Forelimb muscle (tissue), 1 donor: ENCODE results near the gene DIP2B. TPM values are rescaled to one million over a fixed set of nuclear protein-coding genes. Genes with fewer than 3 reads are reported as not detected.

Experiments
- DNase-seq: peaks from one replicate; pipeline ENCODE4 v3.0.0-alpha.2; 2013; ENCODE audit warnings: low read depth
- polyA plus RNA-seq: library from polyadenylated mRNA; unstranded; fragments of 120-200 nt; gene quantifications from one replicate; pipeline ENCODE4 v1.2.1, GENCODE V29; 2013; ENCODE audit not compliant: insufficient read length

The DIP2B gene
- polyA plus RNA-seq, 1 donor = 15.2 TPM

GRCh38 chr12:50611021-50611744 is 106.4 kb downstream of the DIP2B start:
- DNase-seq = no peak

GRCh38 chr12:50612882-50613281 is 108.1 kb downstream of the DIP2B start:
- no peak for DNase-seq

- DNase-seq = no peak
These were observed 108.7 kb downstream of the DIP2B start for GRCh38 chr12:50613463-50613862.

GRCh38 chr12:50614167-50614759 is 109.5 kb downstream of the DIP2B start:
- no peak for DNase-seq

GRCh38 chr12:50615145-50615906 is 110.5 kb downstream of the DIP2B start:
- DNase-seq = no peak

DNA sequence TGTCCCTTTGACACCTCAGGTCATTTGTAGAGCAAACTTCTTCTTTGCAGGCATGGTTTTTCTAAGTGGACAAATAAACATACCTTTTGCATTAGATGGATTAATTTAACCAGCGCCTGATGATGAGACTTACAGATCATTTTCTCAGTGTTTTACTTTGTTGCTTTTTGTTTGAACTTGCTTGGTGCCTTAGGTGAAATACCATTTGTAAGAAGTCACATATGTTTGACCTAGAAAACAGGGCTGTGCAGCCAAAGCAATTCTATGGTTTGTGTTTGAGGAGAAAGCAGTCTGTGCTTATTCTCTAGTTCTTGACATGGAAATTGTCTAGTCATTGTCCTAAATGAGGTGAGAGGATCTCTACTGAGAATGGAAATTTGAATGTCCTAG is 111.1 kb downstream of the DIP2B start:
- no peak for DNase-seq

DNA sequence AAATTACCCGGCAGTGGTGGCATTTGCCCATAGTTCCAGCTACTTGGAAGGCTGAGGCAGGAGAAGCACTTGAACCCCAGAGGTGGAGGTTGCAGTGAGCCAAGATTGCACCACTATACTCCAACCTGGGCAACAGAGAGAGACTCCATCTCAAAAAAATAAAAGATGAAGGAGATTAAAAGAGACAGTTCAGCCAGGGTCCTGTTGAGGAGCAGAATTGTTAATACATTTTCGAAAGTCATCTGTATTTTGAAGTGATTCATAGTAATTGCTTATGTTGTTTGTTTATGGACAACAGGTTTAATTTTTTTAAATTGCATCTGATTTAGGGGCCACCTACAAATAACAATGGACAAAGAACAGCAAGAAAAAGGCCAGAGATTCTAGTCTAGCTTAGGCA is 112.9 kb downstream of the DIP2B start:
- no peak for DNase-seq

DNA sequence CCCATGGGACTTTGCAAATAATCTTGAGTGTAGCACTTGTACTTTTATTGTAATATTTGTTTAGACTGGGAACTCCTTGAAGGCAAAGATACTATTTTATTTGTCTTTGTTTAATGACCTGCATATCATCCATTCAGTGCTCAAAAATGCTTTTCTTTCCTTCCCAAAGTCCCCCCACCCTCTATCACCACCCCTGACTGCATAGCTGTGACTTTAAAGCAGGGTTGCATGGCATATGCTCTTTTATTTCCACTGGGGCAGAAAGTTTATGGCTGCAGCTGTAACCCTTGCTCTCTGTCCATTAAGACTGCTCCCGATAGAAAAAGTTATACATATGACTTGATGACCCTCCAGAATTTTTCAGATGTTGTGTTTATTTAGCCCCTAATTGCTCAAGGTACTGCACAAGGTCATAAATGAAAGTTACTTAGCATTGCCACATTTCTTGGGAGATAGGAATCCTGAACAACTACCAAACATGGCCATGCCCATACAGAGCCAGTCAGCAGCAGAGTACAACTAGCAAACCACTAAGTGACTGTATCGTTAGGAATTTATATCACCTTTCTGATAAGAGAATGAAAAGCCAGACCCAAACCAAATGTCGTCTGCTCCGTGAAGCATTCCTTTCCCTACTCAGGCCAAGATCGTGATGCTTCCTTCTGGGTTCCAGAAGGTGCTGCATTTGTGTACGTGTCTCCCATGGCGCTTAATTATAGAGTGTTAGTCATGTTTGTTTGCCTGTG is 114.3 kb downstream of the DIP2B start:
- DNase-seq = no peak

- no peak for DNase-seq
These were observed 114.8 kb downstream of the DIP2B start for GRCh38 chr12:50619610-50619958.

GRCh38 chr12:50620109-50620977 is 115.6 kb downstream of the DIP2B start:
- DNase-seq = no peak

GRCh38 chr12:50620978-50621360 is 116.2 kb downstream of the DIP2B start:
- DNase-seq = no peak

GRCh38 chr12:50621399-50622300 is 116.9 kb downstream of the DIP2B start:
- no peak for DNase-seq

DNA sequence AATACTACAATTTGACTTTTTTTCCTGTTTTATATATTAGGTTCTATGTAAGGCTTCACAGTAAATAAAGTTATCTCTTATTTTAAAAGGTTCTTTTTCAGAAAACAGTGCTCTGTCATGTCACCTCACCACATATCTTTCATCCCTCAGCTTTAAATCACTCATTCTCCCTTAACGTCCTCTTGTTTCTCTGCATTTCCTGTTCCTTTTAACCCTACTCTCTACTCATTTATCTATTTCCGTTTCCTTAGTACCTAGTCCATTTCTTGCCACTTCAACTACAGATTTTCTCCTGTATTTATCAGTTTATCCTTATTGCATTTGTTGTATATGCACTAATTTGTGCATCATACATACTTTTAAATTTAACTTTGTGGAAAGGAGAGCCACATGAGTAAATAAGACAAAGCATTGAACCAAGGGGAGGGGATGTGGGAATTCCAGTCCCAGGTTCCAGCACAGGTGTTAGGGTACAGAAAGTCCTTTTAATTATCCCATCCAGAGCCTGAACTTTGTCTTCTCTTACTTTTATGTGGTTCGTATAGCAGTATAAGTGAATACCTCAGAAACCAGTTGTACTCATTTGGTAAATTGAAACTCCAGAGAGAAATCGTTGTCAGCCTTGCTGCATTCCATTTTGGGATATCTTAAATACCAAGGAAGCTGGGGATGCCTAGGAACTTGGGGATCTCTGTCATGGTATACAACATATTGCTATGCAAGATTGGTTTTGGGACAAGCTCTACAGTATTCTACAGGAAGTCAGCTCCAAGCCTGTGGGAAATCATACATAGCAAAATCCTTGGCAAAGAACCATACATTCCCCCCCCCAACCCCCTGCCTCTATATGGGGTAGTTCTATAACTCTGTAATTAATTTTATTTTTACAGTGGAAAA is 120.5 kb downstream of the DIP2B start:
- no peak for DNase-seq

DNA sequence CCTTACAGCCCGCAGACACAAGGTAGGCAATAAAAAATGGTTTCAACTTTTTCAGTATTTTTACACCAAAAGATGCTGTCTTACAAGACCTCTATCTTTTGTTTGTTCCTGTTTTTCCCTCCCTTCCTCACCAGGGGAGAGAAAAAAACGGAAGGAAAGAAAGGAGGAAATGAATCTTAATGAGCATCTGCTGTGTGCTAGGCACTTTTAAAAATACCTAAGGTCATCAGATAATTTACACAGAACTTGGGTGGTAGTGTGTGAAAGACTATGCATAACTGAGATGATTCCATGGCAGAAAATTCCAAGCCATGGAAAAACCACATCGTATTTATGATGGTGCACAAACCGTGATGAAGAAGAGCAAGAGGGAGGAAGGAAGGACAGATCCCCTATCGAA is 121.2 kb downstream of the DIP2B start:
- no peak for DNase-seq

DNA sequence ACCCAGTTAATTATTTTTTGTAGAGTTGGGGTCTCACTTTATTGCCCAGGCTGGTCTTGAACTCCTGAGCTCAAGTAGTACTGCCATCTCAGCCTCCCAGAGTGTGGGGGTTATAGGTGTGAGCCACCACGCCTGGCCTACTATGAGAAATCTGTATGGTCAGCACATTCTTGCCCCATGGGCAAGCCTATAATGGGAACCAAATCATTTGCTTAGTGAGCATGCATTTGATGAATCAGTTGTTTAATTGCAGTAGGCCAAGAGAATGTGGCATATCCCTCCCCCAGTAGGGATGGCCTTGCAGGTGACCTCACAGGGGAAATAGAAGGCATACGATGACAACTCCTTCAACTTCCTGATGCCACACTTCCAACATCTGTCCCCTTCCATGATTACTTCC is 122.7 kb downstream of the DIP2B start:
- no peak for DNase-seq

DNA sequence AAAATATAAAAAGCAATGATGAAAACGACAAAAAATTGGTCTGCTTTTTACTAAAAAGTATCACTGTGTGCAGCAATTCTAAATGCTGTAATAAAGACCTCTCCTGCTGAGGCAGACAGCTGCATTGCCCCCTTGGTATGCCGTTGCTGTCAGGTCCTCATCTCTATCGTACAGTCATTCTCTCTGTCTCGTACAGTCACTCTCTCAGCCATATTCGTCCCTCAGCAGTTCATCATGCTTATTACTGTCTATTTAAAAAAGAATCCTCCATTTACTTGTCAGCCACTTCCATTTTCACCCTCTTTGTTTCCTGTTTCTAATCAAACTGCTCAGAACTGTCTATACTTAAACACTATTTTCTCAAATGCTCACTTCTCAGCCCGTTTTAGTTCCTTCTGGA is 123.6 kb downstream of the DIP2B start:
- DNase-seq = no peak

DNA sequence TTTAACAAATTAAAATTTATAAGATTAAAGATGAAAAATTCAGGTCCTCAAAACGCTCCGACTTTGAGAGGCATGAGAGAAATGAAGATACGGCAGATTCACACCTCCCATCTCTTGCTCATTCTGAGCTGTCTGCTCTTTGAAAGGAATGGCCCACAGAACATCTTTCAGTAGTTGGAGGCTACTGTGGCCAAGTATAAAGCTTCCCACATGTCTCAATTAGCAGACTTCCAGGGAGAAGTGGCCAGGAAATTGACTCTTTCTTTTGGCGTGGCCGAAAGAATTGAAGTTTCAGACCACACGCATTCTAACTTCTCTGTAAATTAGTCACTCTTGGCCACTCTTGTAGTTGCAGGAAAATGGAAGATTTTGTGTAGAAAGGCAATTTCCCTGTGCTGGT is 129.2 kb downstream of the DIP2B start:
- DNase-seq = no peak

DNA sequence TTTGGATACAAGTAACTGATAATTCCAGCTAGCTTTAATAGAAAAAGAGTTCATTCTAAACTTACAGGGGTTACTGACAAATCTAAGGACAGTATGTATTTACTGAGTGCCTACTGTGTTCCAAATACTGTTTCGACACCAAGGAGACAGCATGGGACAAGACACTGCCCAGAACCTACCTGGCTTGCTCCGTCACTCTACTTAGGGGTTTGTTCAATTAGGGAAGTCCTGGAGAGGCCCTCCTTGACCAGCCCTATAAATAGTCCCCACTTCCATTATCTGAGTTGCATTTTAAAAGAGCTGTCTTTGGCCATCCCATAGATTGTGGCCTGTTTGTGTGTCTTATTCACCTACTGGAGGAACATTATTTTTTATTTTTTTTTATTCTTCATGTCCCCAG is 129.6 kb downstream of the DIP2B start:
- no peak for DNase-seq

- no peak for DNase-seq
These were observed 130.6 kb downstream of the DIP2B start for GRCh38 chr12:50635364-50635763.
